PC-3 (cell line): ENCODE measurements around the gene SLC24A3. TPM values are rescaled to one million over a fixed set of nuclear protein-coding genes. Genes with fewer than 3 reads are reported as not detected.

Experiments used
- ATAC-seq: fragments of 200-7000 bp; cut with Tn5 transposase; 2 replicates; pipeline ENCODE4 v1.9.1; 2020; ENCODE audit warnings: mild to moderate bottlenecking, moderate library complexity
- BruUV-seq: library from RNA; stranded (reverse); fragments of 400-500 nt; replicated peaks from 2 replicates; lab custom pipeline; 2021; lab: Mats Ljungman, UMichigan
- CTCF ChIA-PET: fragments of 300-600 bp; sonication (Branson Sonifier 250); formaldehyde crosslinking; loops from one replicate; lab custom pipeline; 2022; ENCODE audit warnings: antibody characterized with exemption; lab: Charles Lee
- POLR2A ChIA-PET: fragments of 300-600 bp; sonication (Branson Sonifier 250); formaldehyde crosslinking; loops from one replicate; lab custom pipeline; 2022; ENCODE audit warnings: antibody characterized with exemption; ENCODE audit not compliant: unreplicated experiment; lab: Charles Lee
- DNase-seq: peaks from one replicate; pipeline ENCODE4 v3.0.0-alpha.2; 2015
- H2AFZ ChIP-seq: fragments of 300-600 bp; sonication (generic); 2 replicates; pipeline ENCODE4 v1.6.0; 2016; ENCODE audit warnings: antibody characterized with exemption, low read length
- H3F3A ChIP-seq: fragments of 300-600 bp; sonication (generic); one replicate; pipeline ENCODE4 v1.6.0; 2017; ENCODE audit warnings: antibody characterized with exemption, low read length, control low read depth, mild to moderate bottlenecking; ENCODE audit not compliant: unreplicated experiment
- H3K27ac ChIP-seq: fragments of 300-600 bp; sonication (generic); 2 replicates; pipeline ENCODE4 v1.5.1; 2016; ENCODE audit warnings: mild to moderate bottlenecking, low read length
- H3K27me3 ChIP-seq: fragments of 300-600 bp; sonication (generic); 2 replicates; pipeline ENCODE4 v1.6.1; 2016; ENCODE audit warnings: low read length, mixed read lengths
- H3K36me3 ChIP-seq: fragments of 300-600 bp; sonication (generic); 2 replicates; pipeline ENCODE4 v1.6.1; 2016; ENCODE audit warnings: low read depth, mixed run types, low read length, mixed read lengths
- H3K4me1 ChIP-seq: fragments of 300-600 bp; sonication (generic); 2 replicates; pipeline ENCODE4 v1.5.1; 2016; ENCODE audit warnings: low read length; ENCODE audit not compliant: insufficient read depth
- H3K4me2 ChIP-seq: fragments of 300-600 bp; sonication (generic); 2 replicates; pipeline ENCODE4 v1.6.0; 2016; ENCODE audit warnings: low read length
- H3K4me3 ChIP-seq: fragments of 300-600 bp; sonication (generic); 2 replicates; pipeline ENCODE4 v1.5.1; 2016; ENCODE audit warnings: mild to moderate bottlenecking, low read length, mixed read lengths
- H3K79me2 ChIP-seq: fragments of 300-600 bp; sonication (generic); 2 replicates; pipeline ENCODE4 v1.6.1; 2017; ENCODE audit warnings: low read length, mixed read lengths
- H3K9ac ChIP-seq: fragments of 300-600 bp; sonication (generic); 2 replicates; pipeline ENCODE4 v1.6.0; 2016; ENCODE audit warnings: mild to moderate bottlenecking, low read length
- H3K9me2 ChIP-seq: fragments of 300-600 bp; sonication (generic); replicated peaks from 2 replicates; pipeline ENCODE4 v1.6.1; 2016; ENCODE audit warnings: mixed run types, low read length, mixed read lengths
- H3K9me3 ChIP-seq: fragments of 300-600 bp; sonication (generic); 2 replicates; pipeline ENCODE4 v1.6.1; 2016; ENCODE audit warnings: low read length, mixed read lengths
- H4K20me1 ChIP-seq: fragments of 300-600 bp; sonication (generic); 2 replicates; pipeline ENCODE4 v1.6.1; 2016; ENCODE audit warnings: low read length, mixed read lengths
- EZH2 ChIP-seq: fragments of 300-600 bp; sonication (generic); IDR thresholded peaks from one replicate; pipeline ENCODE4 v1.6.1; 2017; ENCODE audit warnings: antibody characterized with exemption, mild to moderate bottlenecking, low read length; ENCODE audit not compliant: unreplicated experiment
- EZH2phosphoT487 ChIP-seq: fragments of 300-600 bp; sonication (generic); IDR thresholded peaks from 2 replicates; pipeline ENCODE4 v1.6.1; 2018; ENCODE audit warnings: mild to moderate bottlenecking, antibody characterized with exemption, low read length, borderline replicate concordance
- intact Hi-C: fragments of 100-400 bp; cut with micrococcal nuclease; formaldehyde crosslinking; loops from 2 replicates; pipeline ENCODE4 v1.9.0; 2023
- total RNA-seq: library from RNA; depleted of rRNA; stranded (reverse); fragments of >200 nt; gene quantifications from 2 replicates; pipeline ENCODE4 v1.2.3, GENCODE V29; 2014
- TF ChIP-seq, protein P1 (sequence below): fragments of 300-600 bp; sonication (generic); conservative IDR thresholded peaks from 2 replicates; pipeline ENCODE4 v1.5.1; 2017; ENCODE audit warnings: antibody characterized with exemption, low read depth, mild to moderate bottlenecking, low read length

SLC24A3 gene
- total RNA-seq, 1 experiment from 2014 or later, result 0.11 TPM

DNA sequence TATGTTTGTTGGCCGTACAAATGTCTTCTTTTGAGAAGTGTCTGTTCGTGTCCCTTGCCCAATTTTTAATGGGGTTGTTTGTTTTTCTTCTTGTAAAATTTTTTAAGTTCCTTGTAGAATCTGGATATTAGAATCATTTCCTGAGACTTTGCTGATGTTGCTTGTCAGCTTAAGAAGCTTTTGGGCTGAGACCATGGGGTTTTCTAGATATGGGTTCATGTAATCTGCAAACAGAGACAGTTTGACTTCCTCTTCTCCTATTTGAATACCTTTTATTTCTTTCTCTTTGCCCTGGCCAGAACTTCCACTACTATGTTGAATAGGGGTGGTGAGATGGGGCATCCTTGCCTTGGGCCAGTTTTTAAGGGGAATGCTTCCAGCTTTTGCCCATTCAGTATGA is 82.6 kb downstream of the SLC24A3 start:
- POLR2A ChIA-PET, result interaction anchor here (0.6 kb wide), 1 partner anchor 463 kb away, joined by 5 read pairs; the partner anchor contains the start of gene RIN2
- Histone ChIP-seq H2AFZ (no peak overlapping the region), H3K4me3 (no peak overlapping the region)

DNA sequence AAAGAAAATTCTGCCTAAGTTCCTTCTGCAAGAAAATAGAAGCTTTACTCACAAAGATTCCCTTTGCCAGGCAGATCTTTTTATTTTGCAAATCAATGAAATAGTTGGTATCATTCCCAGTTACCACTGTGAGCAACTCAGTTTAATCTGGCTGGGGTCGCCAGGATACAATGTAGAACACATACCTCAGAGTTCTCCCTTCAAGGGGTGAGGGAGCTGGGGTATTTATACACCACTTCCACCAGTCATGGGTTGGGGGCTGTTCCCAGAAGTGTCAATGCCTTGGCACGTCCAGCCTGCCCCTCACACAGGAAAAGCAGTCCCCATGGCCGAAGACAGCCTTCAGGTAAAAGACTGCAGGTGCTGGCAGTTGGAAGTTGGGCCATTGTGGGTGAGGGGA is 86.2 kb downstream of the SLC24A3 start:
- Histone ChIP-seq H3K27me3 (peaks cover 9% of the 10 kb centered on the region), H3K4me2 (no peak overlapping the region), H2AFZ (no peak overlapping the region), H3K4me1 (no peaks in the 10 kb centered on the region), H3K79me2 (no peaks in the 10 kb centered on the region), H3K9me2 (no peaks in the 10 kb centered on the region), H3K4me3 (no peak overlapping the region), H3K27ac (no peak overlapping the region), H4K20me1 (no peaks in the 10 kb centered on the region), H3F3A (no peaks in the 10 kb centered on the region), H3K9me3 (no peaks in the 10 kb centered on the region), H3K9ac (no peak overlapping the region), H3K36me3 (no peaks in the 10 kb centered on the region)
- TF ChIP-seq, protein P1, sequence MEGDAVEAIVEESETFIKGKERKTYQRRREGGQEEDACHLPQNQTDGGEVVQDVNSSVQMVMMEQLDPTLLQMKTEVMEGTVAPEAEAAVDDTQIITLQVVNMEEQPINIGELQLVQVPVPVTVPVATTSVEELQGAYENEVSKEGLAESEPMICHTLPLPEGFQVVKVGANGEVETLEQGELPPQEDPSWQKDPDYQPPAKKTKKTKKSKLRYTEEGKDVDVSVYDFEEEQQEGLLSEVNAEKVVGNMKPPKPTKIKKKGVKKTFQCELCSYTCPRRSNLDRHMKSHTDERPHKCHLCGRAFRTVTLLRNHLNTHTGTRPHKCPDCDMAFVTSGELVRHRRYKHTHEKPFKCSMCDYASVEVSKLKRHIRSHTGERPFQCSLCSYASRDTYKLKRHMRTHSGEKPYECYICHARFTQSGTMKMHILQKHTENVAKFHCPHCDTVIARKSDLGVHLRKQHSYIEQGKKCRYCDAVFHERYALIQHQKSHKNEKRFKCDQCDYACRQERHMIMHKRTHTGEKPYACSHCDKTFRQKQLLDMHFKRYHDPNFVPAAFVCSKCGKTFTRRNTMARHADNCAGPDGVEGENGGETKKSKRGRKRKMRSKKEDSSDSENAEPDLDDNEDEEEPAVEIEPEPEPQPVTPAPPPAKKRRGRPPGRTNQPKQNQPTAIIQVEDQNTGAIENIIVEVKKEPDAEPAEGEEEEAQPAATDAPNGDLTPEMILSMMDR, result no peak
- TF ChIP-seq EZH2 (no peak), EZH2phosphoT487 (no peak)
- POLR2A ChIA-PET, result no interaction called here
- DNase-seq, result no peak
- intact Hi-C loops, result no loop called here
- CTCF ChIA-PET, result no interaction called here
- BruUV-seq, result no TSS peak
- ATAC-seq, result no peak

More for the DNA sequence above, 82.6 kb downstream of the SLC24A3 start:
- no peaks in the 10 kb centered on the region for H3K9me3 ChIP-seq
- intact Hi-C loops, result no loop called here
- no TSS peak for BruUV-seq
- H3K4me2 ChIP-seq, result no peak overlapping the region
- ATAC-seq, result no peak
- no peaks in the 10 kb centered on the region for H3K79me2 ChIP-seq
- H3F3A ChIP-seq, result no peaks in the 10 kb centered on the region
- CTCF ChIA-PET, result no interaction called here
- H3K9ac ChIP-seq, result no peak overlapping the region
- no peaks in the 10 kb centered on the region for H3K36me3 ChIP-seq
- no peak overlapping the region for H3K27ac ChIP-seq
- H3K27me3 ChIP-seq, result peaks cover 28% of the 10 kb centered on the region
- H3K4me1 ChIP-seq, result no peaks in the 10 kb centered on the region
- H4K20me1 ChIP-seq, result no peaks in the 10 kb centered on the region
- no peaks in the 10 kb centered on the region for H3K9me2 ChIP-seq
- DNase-seq, result no peak
- TF ChIP-seq EZH2 (no peak), EZH2phosphoT487 (no peak)
- TF ChIP-seq, protein P1, result no peak

DNA sequence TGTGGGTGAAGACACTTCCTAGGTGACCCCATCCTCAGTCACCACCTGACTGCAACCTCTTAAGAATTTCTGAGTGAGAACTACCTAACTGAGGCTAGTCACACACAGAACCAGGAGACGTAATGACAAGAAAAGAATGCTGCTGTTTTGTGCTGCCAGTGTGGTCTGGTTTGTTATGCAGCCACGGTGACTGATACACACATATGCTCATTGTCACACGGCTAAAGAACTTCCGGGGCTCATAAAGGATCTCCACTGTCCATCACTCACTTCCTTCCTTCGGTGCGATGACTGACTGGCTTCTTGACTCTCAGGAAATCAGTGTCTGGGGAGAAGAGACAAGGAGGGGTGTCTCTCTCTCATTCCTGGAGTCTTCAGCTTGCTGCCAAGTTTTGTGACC is 88.0 kb downstream of the SLC24A3 start:
- Histone ChIP-seq H2AFZ (no peak overlapping the region), H3K9me3 (no peaks in the 10 kb centered on the region), H3K79me2 (no peaks in the 10 kb centered on the region), H3K4me2 (no peak overlapping the region), H3K27me3 (peaks cover 22% of the 10 kb centered on the region), H3K4me1 (no peaks in the 10 kb centered on the region), H3K4me3 (no peak overlapping the region), H3K9me2 (no peaks in the 10 kb centered on the region), H3K27ac (no peak overlapping the region), H4K20me1 (no peaks in the 10 kb centered on the region), H3F3A (no peaks in the 10 kb centered on the region), H3K9ac (no peak overlapping the region), H3K36me3 (no peaks in the 10 kb centered on the region)
- intact Hi-C loops, result no loop called here
- TF ChIP-seq, protein P1, result no peak
- TF ChIP-seq EZH2, result no peak
- no peak for TF ChIP-seq EZH2phosphoT487
- DNase-seq, result no peak
- POLR2A ChIA-PET, result no interaction called here
- no peak for ATAC-seq
- no TSS peak for BruUV-seq
- CTCF ChIA-PET, result no interaction called here
